OCI-LY3 (cell line): ENCODE data around the gene CDH4.

Experiments used
- H2AFZ ChIP-seq: fragments of 200-600, 300-600 bp; shearing (Covaris generic); 2 replicates; pipeline ENCODE4 v1.6.0; 2014; ENCODE audit warnings: antibody characterized with exemption, low read depth, low read length
- H3K27ac ChIP-seq: fragments of 200-600, 300-600 bp; sonication (generic); 2 replicates; pipeline ENCODE4 v1.5.1; 2014; ENCODE audit warnings: mild to moderate bottlenecking, low read length, moderate library complexity, mixed read lengths
- H3K27me3 ChIP-seq: fragments of 200-600, 300-600 bp; sonication (generic); 2 replicates; pipeline ENCODE4 v1.6.1; 2014; ENCODE audit warnings: low read depth, low read length, mixed read lengths
- H3K36me3 ChIP-seq: fragments of 200-600, 300-600 bp; sonication (generic); replicated peaks from 2 replicates; pipeline ENCODE3; 2014; ENCODE audit warnings: low read depth, low read length, mixed read lengths
- H3K4me1 ChIP-seq: fragments of 300-600, 200-600 bp; sonication (generic); 2 replicates; pipeline ENCODE4 v1.6.1; 2014; ENCODE audit warnings: low read length, mixed read lengths
- H3K4me2 ChIP-seq: fragments of 200-600, 300-600 bp; sonication (generic); 2 replicates; pipeline ENCODE4 v1.6.1; 2014; ENCODE audit warnings: low read length, mixed read lengths
- H3K4me3 ChIP-seq: fragments of 300-600, 200-600 bp; sonication (generic); 2 replicates; pipeline ENCODE4 v1.5.1; 2014; ENCODE audit warnings: antibody characterized with exemption, mild to moderate bottlenecking, low read length, moderate library complexity
- H3K79me2 ChIP-seq: fragments of 300-600, 200-600 bp; shearing (Covaris generic); 2 replicates; pipeline ENCODE4 v1.6.1; 2014; ENCODE audit warnings: mild to moderate bottlenecking, low read length, mixed read lengths
- H3K9ac ChIP-seq: fragments of 300-600, 200-600 bp; shearing (Covaris generic); 2 replicates; pipeline ENCODE4 v1.6.0; 2014; ENCODE audit warnings: mild to moderate bottlenecking, low read length, moderate library complexity
- H3K9me3 ChIP-seq: fragments of 200-600, 300-600 bp; shearing (Covaris generic); 2 replicates; pipeline ENCODE4 v1.6.1; 2014; ENCODE audit warnings: low read length, mixed read lengths; ENCODE audit not compliant: insufficient read depth
- H4K20me1 ChIP-seq: fragments of 200-600, 300-600 bp; sonication (generic); 2 replicates; pipeline ENCODE4 v1.6.1; 2016; ENCODE audit warnings: low read length, mixed read lengths; ENCODE audit not compliant: insufficient read depth
- EZH2phosphoT487 ChIP-seq: fragments of 200-600 bp; shearing (Covaris generic); IDR thresholded peaks from 2 replicates; pipeline ENCODE4 v1.6.1; 2018; ENCODE audit warnings: antibody characterized with exemption, mixed run types, low read depth
- TF ChIP-seq, protein P1 (sequence below): fragments of 200-600, 300-600 bp; sonication (generic); IDR thresholded peaks from 2 replicates; pipeline ENCODE4 v1.5.1; 2014; ENCODE audit warnings: antibody characterized with exemption, low read length, low read depth

Gene CDH4

DNA sequence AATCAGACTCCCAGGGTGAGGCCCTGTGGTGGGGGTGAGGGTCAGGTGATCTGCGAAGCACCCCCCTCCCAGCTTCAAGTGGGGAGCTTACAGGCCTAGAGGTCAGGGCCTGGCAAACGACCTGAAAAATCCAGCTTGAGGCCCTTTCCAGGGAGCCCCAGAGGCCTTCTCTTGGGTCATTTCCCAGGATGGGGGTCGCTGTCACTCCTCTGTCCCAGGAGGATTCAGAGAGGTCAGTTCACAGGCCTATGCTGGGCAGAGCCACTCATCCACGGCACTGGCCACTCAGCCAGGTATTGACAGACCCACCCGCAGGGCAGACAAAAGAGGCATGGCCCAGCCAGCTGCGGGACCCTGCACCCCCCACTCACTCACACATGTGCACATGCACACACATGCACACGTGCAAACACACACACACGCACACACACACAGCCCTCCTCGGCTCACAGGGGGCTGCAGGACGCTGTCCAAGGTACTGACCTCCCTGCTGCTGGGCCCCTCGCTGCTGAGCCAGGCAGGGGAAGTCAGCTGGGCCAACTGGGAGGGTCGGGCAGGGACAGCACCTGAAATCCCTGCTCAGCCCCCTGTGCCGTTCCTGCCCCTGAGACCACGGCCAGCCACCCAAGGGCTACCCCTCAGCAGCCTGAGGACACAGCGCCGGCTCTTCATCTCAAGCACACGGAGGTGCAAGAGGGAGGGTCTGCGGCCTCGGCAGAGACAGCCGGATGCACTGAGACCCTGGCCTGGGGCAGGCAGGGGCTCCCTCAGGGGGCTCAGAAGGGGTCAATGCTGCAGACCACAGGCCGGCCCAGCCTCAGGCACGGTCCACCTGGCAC lies 699.9 kb downstream of the CDH4 start:
- H3K27ac ChIP-seq, result no peak overlapping the region
- no peaks in the 10 kb centered on the region for H3K36me3 ChIP-seq
- no peaks in the 10 kb centered on the region for H3K4me1 ChIP-seq
- no peaks in the 10 kb centered on the region; the same call in 1 of the 2 replicates for H4K20me1 ChIP-seq
- no peaks in the 10 kb centered on the region for H3K9me3 ChIP-seq
- no peaks in the 10 kb centered on the region for H3K79me2 ChIP-seq
- H3K27me3 ChIP-seq, result no peaks in the 10 kb centered on the region; the same call in 1 of the 2 replicates
- H3K9ac ChIP-seq, result no peak overlapping the region
- no peak for TF ChIP-seq EZH2phosphoT487
- TF ChIP-seq, protein P1, sequence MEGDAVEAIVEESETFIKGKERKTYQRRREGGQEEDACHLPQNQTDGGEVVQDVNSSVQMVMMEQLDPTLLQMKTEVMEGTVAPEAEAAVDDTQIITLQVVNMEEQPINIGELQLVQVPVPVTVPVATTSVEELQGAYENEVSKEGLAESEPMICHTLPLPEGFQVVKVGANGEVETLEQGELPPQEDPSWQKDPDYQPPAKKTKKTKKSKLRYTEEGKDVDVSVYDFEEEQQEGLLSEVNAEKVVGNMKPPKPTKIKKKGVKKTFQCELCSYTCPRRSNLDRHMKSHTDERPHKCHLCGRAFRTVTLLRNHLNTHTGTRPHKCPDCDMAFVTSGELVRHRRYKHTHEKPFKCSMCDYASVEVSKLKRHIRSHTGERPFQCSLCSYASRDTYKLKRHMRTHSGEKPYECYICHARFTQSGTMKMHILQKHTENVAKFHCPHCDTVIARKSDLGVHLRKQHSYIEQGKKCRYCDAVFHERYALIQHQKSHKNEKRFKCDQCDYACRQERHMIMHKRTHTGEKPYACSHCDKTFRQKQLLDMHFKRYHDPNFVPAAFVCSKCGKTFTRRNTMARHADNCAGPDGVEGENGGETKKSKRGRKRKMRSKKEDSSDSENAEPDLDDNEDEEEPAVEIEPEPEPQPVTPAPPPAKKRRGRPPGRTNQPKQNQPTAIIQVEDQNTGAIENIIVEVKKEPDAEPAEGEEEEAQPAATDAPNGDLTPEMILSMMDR, result no peak
- no peak overlapping the region for H3K4me3 ChIP-seq
- no peak overlapping the region for H2AFZ ChIP-seq
- H3K4me2 ChIP-seq, result no peak overlapping the region

GRCh38 chr20:61953037-61954021 lies 701.3 kb downstream of the CDH4 start:
- Histone ChIP-seq H3K9me3 (no peaks in the 10 kb centered on the region), H3K9ac (no peak overlapping the region), H3K4me2 (no peak overlapping the region), H3K36me3 (no peaks in the 10 kb centered on the region), H3K4me1 (no peaks in the 10 kb centered on the region), H3K4me3 (no peak overlapping the region), H4K20me1 (no peaks in the 10 kb centered on the region; the same call in 1 of the 2 replicates), H3K27ac (no peak overlapping the region), H3K27me3 (no peaks in the 10 kb centered on the region; the same call in 1 of the 2 replicates), H3K79me2 (no peaks in the 10 kb centered on the region), H2AFZ (no peak overlapping the region)
- TF ChIP-seq EZH2phosphoT487, result no peak
- TF ChIP-seq, protein P1, result no peak

- Histone ChIP-seq H3K4me3 (no peak overlapping the region), H3K9ac (no peak overlapping the region), H3K4me1 (no peaks in the 10 kb centered on the region), H3K9me3 (no peaks in the 10 kb centered on the region), H3K79me2 (no peaks in the 10 kb centered on the region), H4K20me1 (no peaks in the 10 kb centered on the region; the same call in 1 of the 2 replicates), H3K27me3 (no peaks in the 10 kb centered on the region; the same call in 1 of the 2 replicates), H3K27ac (no peak overlapping the region), H3K36me3 (no peaks in the 10 kb centered on the region), H2AFZ (no peak overlapping the region), H3K4me2 (no peak overlapping the region)
- no peak for TF ChIP-seq EZH2phosphoT487
- TF ChIP-seq, protein P1, result no peak
These were observed 702.4 kb downstream of the CDH4 start for GRCh38 chr20:61954276-61955021.
